ENCODE measurements around the gene HCAR3. TPM values are rescaled to one million over a fixed set of nuclear protein-coding genes. Genes with fewer than 3 reads are reported as not detected.
"Not testable (repeated sequence)": the region's sequence is repeated elsewhere in the genome, so short reads cannot be mapped to it uniquely, and the experiment has no call there.

Gene HCAR3
- total and polyA plus RNA-seq, 2 experiments from 2014 or later = not detected

DNA sequence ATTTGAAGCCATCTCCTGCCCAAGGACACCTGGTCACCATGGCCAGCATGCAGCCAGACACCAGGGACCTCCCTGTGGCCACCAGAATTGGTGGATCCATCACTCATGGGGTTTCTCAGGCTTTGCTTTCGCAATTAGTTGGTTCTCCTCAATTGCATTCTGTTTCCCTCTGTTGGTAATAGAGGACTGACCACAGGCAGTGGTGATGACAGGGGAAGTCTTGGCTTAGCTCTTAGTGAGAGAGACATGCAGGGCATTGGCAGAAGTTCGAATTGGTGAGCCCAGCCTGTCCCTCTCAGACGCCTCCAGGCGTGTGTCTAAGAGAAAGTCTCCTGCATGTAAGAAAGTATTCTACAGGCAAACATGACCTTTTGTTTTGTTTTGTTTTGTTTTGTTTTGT lies 34.8 kb downstream of the HCAR3 start (continued):
- TF ChIP-seq, protein P1, sequence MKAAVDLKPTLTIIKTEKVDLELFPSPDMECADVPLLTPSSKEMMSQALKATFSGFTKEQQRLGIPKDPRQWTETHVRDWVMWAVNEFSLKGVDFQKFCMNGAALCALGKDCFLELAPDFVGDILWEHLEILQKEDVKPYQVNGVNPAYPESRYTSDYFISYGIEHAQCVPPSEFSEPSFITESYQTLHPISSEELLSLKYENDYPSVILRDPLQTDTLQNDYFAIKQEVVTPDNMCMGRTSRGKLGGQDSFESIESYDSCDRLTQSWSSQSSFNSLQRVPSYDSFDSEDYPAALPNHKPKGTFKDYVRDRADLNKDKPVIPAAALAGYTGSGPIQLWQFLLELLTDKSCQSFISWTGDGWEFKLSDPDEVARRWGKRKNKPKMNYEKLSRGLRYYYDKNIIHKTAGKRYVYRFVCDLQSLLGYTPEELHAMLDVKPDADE (IDR thresholded peaks at IDR 0.05) = no peak
- TF ChIP-seq, protein P2, sequence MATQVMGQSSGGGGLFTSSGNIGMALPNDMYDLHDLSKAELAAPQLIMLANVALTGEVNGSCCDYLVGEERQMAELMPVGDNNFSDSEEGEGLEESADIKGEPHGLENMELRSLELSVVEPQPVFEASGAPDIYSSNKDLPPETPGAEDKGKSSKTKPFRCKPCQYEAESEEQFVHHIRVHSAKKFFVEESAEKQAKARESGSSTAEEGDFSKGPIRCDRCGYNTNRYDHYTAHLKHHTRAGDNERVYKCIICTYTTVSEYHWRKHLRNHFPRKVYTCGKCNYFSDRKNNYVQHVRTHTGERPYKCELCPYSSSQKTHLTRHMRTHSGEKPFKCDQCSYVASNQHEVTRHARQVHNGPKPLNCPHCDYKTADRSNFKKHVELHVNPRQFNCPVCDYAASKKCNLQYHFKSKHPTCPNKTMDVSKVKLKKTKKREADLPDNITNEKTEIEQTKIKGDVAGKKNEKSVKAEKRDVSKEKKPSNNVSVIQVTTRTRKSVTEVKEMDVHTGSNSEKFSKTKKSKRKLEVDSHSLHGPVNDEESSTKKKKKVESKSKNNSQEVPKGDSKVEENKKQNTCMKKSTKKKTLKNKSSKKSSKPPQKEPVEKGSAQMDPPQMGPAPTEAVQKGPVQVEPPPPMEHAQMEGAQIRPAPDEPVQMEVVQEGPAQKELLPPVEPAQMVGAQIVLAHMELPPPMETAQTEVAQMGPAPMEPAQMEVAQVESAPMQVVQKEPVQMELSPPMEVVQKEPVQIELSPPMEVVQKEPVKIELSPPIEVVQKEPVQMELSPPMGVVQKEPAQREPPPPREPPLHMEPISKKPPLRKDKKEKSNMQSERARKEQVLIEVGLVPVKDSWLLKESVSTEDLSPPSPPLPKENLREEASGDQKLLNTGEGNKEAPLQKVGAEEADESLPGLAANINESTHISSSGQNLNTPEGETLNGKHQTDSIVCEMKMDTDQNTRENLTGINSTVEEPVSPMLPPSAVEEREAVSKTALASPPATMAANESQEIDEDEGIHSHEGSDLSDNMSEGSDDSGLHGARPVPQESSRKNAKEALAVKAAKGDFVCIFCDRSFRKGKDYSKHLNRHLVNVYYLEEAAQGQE (IDR thresholded peaks at IDR 0.05; ENCODE audit: unreplicated experiment) = no peak
- TF ChIP-seq STAT1 (IDR thresholded peaks at IDR 0.05; ENCODE audit: unreplicated experiment) = no peak
- no peak for TF ChIP-seq NANOG (IDR thresholded peaks at IDR 0.05; ENCODE audit: borderline replicate concordance)
- TF ChIP-seq EZH2phosphoT487 (IDR thresholded peaks at IDR 0.05; ENCODE audit: unreplicated experiment) = no peak
- no peak for TF ChIP-seq POLR2AphosphoS5 (IDR thresholded peaks at IDR 0.05; ENCODE audit: low read depth)
- TF ChIP-seq, protein P3, sequence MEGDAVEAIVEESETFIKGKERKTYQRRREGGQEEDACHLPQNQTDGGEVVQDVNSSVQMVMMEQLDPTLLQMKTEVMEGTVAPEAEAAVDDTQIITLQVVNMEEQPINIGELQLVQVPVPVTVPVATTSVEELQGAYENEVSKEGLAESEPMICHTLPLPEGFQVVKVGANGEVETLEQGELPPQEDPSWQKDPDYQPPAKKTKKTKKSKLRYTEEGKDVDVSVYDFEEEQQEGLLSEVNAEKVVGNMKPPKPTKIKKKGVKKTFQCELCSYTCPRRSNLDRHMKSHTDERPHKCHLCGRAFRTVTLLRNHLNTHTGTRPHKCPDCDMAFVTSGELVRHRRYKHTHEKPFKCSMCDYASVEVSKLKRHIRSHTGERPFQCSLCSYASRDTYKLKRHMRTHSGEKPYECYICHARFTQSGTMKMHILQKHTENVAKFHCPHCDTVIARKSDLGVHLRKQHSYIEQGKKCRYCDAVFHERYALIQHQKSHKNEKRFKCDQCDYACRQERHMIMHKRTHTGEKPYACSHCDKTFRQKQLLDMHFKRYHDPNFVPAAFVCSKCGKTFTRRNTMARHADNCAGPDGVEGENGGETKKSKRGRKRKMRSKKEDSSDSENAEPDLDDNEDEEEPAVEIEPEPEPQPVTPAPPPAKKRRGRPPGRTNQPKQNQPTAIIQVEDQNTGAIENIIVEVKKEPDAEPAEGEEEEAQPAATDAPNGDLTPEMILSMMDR (conservative IDR thresholded peaks at IDR 0.05; ENCODE audit: low read depth in 2 of 2) = no peak
- no peak for TF ChIP-seq CREB1 (CRISPR knock-in tag; IDR thresholded peaks at IDR 0.05; ENCODE audit: low read depth)
- no peak for TF ChIP-seq EZH2 (IDR thresholded peaks at IDR 0.05; ENCODE audit: low read depth, unreplicated experiment)
- TF ChIP-seq JUNB (IDR thresholded peaks at IDR 0.05; ENCODE audit: unreplicated experiment) = no peak

DNA sequence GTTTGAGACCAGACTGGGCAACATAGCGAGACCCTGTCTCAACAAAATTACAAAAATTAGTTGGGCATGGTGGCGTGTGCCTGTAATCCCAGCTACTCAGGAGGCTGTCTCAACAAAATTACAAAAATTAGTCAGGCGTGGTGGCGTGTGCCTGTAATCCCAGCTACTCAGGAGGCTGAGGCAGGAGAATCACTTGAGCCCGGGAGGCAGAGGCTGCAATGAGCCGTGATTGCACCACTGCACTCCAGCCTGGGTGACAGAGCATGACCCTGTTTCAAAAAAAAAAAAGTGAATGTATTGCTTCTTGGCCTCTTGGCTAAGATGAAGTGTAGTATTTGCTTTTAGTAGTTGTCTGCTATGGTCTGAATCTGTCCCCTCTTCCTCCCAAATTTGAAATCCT lies 35.6 kb downstream of the HCAR3 start:
- not testable (repeated sequence) for H3K4me1 Mint-ChIP-seq; H3K36me3 Mint-ChIP-seq (ENCODE audit: low read depth); DNase-seq (ENCODE audit: low spot score); ATAC-seq; H3K36me3 ChIP-seq (ENCODE audit: insufficient read depth); H3K4me3 ChIP-seq; H3K9me2 ChIP-seq (ENCODE audit: insufficient read depth); H3K9me3 Mint-ChIP-seq; H2AFZ ChIP-seq; H3K27ac ChIP-seq (ENCODE audit: low read depth); H3K4me2 ChIP-seq; H3K79me2 ChIP-seq (replicated peaks; ENCODE audit: insufficient read depth); H3K4me3 Mint-ChIP-seq; H3F3A ChIP-seq (replicated peaks; ENCODE audit: low read depth); H3K4me1 ChIP-seq (ENCODE audit: insufficient read depth); H3K27me3 ChIP-seq (ENCODE audit: insufficient read depth); H4K20me1 ChIP-seq (replicated peaks; ENCODE audit: insufficient read depth); H3K27ac Mint-ChIP-seq; H3K27me3 Mint-ChIP-seq (ENCODE audit: insufficient read depth, low read depth, poor library complexity)

DNA sequence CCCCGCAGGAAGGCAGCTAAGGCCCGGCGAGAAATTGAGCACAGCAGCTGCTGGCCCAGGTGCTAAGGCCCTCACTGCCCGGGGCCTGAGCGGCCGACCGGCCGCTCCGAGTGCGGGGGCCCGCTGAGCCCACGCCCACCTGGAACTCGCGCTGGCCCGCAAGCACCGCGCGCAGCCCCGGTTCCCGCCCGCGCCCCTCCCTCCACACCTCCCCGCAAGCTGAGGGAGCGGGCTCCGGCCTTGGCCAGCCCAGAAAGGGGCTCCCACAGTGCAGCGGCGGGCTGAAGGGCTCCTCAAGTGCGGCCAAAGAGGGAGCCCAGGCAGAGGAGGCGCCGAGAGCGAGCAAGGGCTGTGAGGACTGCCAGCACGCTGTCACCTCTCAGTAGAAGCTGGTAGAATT lies 39.8 kb downstream of the HCAR3 start:
- not testable (repeated sequence) for H3K9me2 ChIP-seq (ENCODE audit: insufficient read depth); H3K79me2 ChIP-seq (replicated peaks; ENCODE audit: insufficient read depth); H4K20me1 ChIP-seq (replicated peaks; ENCODE audit: insufficient read depth); H3K27me3 ChIP-seq (ENCODE audit: insufficient read depth); H3K4me3 Mint-ChIP-seq; H3K36me3 ChIP-seq (ENCODE audit: insufficient read depth); H3F3A ChIP-seq (replicated peaks; ENCODE audit: low read depth); ATAC-seq; H3K27me3 Mint-ChIP-seq (ENCODE audit: insufficient read depth, low read depth, poor library complexity); H3K4me1 Mint-ChIP-seq; H3K27ac Mint-ChIP-seq; H3K4me2 ChIP-seq; H2AFZ ChIP-seq; H3K4me1 ChIP-seq (ENCODE audit: insufficient read depth); H3K27ac ChIP-seq (ENCODE audit: low read depth); H3K4me3 ChIP-seq; H3K9me3 Mint-ChIP-seq; H3K36me3 Mint-ChIP-seq (ENCODE audit: low read depth); DNase-seq (ENCODE audit: low spot score)

DNA sequence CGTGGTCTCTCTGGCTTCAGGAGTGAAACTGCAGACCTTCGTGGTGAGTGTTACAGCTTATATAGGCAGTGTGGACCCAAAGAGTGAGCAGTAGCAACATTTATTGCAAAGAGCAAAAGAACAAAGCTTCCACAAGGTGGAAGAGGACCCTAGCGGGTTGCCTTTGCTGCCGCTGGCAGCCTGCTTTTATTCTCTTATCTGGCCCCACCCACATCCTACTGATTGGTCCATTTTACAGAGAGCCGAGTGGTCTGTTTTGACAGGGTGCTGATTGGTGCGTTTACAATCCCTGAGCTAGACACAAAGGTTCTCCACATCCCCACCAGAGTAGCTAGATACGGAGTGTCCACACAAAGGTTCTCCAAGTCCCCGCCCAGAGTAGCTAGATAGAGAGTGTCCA lies 40.6 kb downstream of the HCAR3 start:
- H3K9me3 Mint-ChIP-seq; DNase-seq (ENCODE audit: low spot score): not testable (repeated sequence)

More for the DNA sequence above, 40.6 kb downstream of the HCAR3 start:
- not testable (repeated sequence) for H3K27ac Mint-ChIP-seq; H3K4me1 ChIP-seq (ENCODE audit: insufficient read depth); H3K36me3 Mint-ChIP-seq (ENCODE audit: low read depth); H3K27ac ChIP-seq (ENCODE audit: low read depth); ATAC-seq; H3K36me3 ChIP-seq (ENCODE audit: insufficient read depth); H4K20me1 ChIP-seq (replicated peaks; ENCODE audit: insufficient read depth); H3K27me3 ChIP-seq (ENCODE audit: insufficient read depth); H3K27me3 Mint-ChIP-seq (ENCODE audit: insufficient read depth, low read depth, poor library complexity); H3K79me2 ChIP-seq (replicated peaks; ENCODE audit: insufficient read depth); H3K4me3 Mint-ChIP-seq; H3K9me2 ChIP-seq (ENCODE audit: insufficient read depth); H3K4me1 Mint-ChIP-seq; H3K4me2 ChIP-seq; H3K4me3 ChIP-seq; H3F3A ChIP-seq (replicated peaks; ENCODE audit: low read depth); H2AFZ ChIP-seq
